ENCODE results near the gene CDH23.

The CDH23 gene

DNA sequence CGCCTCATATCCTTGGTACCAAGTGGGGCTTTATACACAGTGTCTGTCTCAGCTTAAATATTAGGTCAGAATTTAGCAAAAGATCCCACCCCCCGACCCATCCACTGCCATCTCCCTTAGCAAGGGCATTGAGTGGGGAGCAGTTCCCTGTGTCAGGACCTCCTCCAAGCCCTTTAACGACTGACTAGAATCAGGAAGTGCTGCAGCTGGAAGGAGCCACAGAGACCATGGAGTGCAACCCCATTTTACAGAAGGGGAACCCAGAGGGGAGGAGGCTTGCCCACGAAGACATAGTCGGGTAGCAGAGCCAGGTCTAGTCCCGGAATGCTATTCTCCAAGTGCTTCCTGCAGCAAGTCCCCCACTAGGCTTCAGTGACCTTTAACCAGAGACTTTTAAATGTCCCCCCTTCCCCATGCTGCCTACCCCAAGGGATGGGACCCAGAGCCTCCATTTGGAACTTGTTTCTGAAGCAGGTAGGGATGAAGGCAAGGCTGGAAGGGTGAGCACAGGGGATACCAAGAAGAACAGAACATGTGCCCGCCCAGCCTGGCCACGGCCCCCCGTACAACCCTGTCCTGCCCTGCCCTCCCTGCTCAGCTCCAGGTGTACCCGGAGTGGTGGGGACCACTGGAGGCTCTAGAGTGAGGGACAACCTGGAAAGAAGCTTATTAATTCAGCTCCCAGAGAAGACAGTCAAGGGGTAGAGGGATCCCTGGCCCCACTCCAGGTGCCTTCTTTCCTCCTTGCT lies 281.5 kb downstream of the CDH23 start:
- Histone ChIP-seq H3K9me3 (ENCODE audit: insufficient read depth, low read depth, low read length) (no peaks in the 10 kb centered on the region), H3K4me3 (ENCODE audit: low read length, poor library complexity, severe bottlenecking) (no peak overlapping the region), H3K9ac (ENCODE audit: low read depth, low read length, poor library complexity, severe bottlenecking) (no peak overlapping the region), H3K9me2 (replicated peaks; ENCODE audit: low read depth, low read length) (no peaks in the 10 kb centered on the region), H4K20me1 (ENCODE audit: insufficient read depth, low read length, poor library complexity, severe bottlenecking) (no peaks in the 10 kb centered on the region), H3K4me2 (ENCODE audit: low read depth, low read length, poor library complexity, severe bottlenecking) (no peak overlapping the region), H3K36me3 (ENCODE audit: insufficient read depth, low read length) (no peaks in the 10 kb centered on the region), H3K79me2 (ENCODE audit: insufficient read depth, low read length) (no peaks in the 10 kb centered on the region), H3K4me1 (ENCODE audit: insufficient read depth, low read length, poor library complexity, severe bottlenecking) (no peaks in the 10 kb centered on the region), H2AFZ (ENCODE audit: low read length) (no peak overlapping the region), H3K27me3 (ENCODE audit: insufficient read depth, low read length, poor library complexity, severe bottlenecking) (no peaks in the 10 kb centered on the region), H3F3A (ENCODE audit: low read depth) (no peaks in the 10 kb centered on the region)
- TF ChIP-seq EZH2phosphoT487 (IDR thresholded peaks at IDR 0.05; ENCODE audit: borderline replicate concordance): no peak
- TF ChIP-seq, protein P1, sequence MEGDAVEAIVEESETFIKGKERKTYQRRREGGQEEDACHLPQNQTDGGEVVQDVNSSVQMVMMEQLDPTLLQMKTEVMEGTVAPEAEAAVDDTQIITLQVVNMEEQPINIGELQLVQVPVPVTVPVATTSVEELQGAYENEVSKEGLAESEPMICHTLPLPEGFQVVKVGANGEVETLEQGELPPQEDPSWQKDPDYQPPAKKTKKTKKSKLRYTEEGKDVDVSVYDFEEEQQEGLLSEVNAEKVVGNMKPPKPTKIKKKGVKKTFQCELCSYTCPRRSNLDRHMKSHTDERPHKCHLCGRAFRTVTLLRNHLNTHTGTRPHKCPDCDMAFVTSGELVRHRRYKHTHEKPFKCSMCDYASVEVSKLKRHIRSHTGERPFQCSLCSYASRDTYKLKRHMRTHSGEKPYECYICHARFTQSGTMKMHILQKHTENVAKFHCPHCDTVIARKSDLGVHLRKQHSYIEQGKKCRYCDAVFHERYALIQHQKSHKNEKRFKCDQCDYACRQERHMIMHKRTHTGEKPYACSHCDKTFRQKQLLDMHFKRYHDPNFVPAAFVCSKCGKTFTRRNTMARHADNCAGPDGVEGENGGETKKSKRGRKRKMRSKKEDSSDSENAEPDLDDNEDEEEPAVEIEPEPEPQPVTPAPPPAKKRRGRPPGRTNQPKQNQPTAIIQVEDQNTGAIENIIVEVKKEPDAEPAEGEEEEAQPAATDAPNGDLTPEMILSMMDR (conservative IDR thresholded peaks at IDR 0.05; ENCODE audit: low read length): no peak

DNA sequence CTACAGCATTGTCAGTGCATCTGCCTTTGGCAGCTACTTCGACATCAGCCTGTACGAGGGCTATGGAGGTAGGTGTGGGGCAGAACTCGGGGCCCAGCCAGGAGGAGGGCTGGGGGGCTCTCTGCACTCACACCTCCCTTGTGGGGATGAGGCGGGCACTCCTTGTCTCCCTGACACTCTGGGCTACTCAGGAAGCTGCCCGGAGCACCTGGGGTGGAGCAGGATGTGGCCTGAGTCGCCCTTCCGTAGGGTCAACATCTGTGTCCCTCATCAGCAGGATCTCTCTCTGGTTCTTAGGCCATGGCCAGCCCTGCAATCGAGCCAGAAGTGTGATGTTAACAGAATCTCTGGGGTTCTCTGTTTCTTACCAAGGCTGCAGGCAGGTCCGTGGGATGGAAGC lies 282.7 kb downstream of the CDH23 start:
- no peaks in the 10 kb centered on the region for H3K36me3 ChIP-seq (ENCODE audit: insufficient read depth, low read length)
- no peaks in the 10 kb centered on the region for H4K20me1 ChIP-seq (ENCODE audit: insufficient read depth, low read length, poor library complexity, severe bottlenecking)
- H3K4me2 ChIP-seq (ENCODE audit: low read depth, low read length, poor library complexity, severe bottlenecking): no peak overlapping the region
- H3K9me2 ChIP-seq (replicated peaks; ENCODE audit: low read depth, low read length): no peaks in the 10 kb centered on the region
- no peaks in the 10 kb centered on the region for H3K79me2 ChIP-seq (ENCODE audit: insufficient read depth, low read length)
- no peak overlapping the region for H3K9ac ChIP-seq (ENCODE audit: low read depth, low read length, poor library complexity, severe bottlenecking)
- TF ChIP-seq, protein P1 (conservative IDR thresholded peaks at IDR 0.05; ENCODE audit: low read length): no peak
- TF ChIP-seq EZH2phosphoT487 (IDR thresholded peaks at IDR 0.05; ENCODE audit: borderline replicate concordance): no peak
- H3K4me1 ChIP-seq (ENCODE audit: insufficient read depth, low read length, poor library complexity, severe bottlenecking): no peaks in the 10 kb centered on the region
- no peaks in the 10 kb centered on the region for H3K27me3 ChIP-seq (ENCODE audit: insufficient read depth, low read length, poor library complexity, severe bottlenecking)
- no peaks in the 10 kb centered on the region for H3F3A ChIP-seq (ENCODE audit: low read depth)
- H3K9me3 ChIP-seq (ENCODE audit: insufficient read depth, low read depth, low read length): no peaks in the 10 kb centered on the region
- no peak overlapping the region for H3K4me3 ChIP-seq (ENCODE audit: low read length, poor library complexity, severe bottlenecking)
- H2AFZ ChIP-seq (ENCODE audit: low read length): no peak overlapping the region; the same call in 1 of the 2 replicates

DNA sequence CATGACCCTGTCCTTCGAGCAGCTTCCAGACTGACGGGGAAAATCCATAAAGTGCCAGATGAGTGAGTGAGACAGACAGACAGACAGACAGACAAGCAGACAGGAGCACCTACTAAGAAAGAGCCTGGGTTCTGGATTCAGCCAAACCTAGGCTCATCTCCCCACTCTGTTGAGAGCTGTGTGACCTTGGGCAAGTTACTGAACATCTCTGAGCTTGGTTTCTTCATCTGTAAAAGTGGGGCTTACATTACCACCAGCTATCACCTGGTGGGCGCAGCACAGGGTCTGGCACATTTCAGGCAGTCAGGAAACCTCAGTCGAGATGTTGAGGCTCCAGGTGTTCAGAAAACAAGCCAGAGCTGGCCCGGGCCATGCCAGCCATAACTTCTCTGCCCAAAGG lies 285.3 kb downstream of the CDH23 start:
- H3F3A ChIP-seq (ENCODE audit: low read depth): no peaks in the 10 kb centered on the region
- H3K4me2 ChIP-seq (ENCODE audit: low read depth, low read length, poor library complexity, severe bottlenecking): no peak overlapping the region
- H3K9me2 ChIP-seq (replicated peaks; ENCODE audit: low read depth, low read length): no peaks in the 10 kb centered on the region
- no peak overlapping the region for H3K9ac ChIP-seq (ENCODE audit: low read depth, low read length, poor library complexity, severe bottlenecking)
- no peaks in the 10 kb centered on the region for H4K20me1 ChIP-seq (ENCODE audit: insufficient read depth, low read length, poor library complexity, severe bottlenecking)
- no peak for TF ChIP-seq EZH2phosphoT487 (IDR thresholded peaks at IDR 0.05; ENCODE audit: borderline replicate concordance)
- TF ChIP-seq, protein P1 (conservative IDR thresholded peaks at IDR 0.05; ENCODE audit: low read length): no peak
- H3K79me2 ChIP-seq (ENCODE audit: insufficient read depth, low read length): no peaks in the 10 kb centered on the region
- H2AFZ ChIP-seq (ENCODE audit: low read length): no peak overlapping the region
- H3K4me3 ChIP-seq (ENCODE audit: low read length, poor library complexity, severe bottlenecking): no peak overlapping the region
- H3K36me3 ChIP-seq (ENCODE audit: insufficient read depth, low read length): no peaks in the 10 kb centered on the region
- H3K27me3 ChIP-seq (ENCODE audit: insufficient read depth, low read length, poor library complexity, severe bottlenecking): no peaks in the 10 kb centered on the region
- H3K4me1 ChIP-seq (ENCODE audit: insufficient read depth, low read length, poor library complexity, severe bottlenecking): peaks cover 5% of the 10 kb centered on the region
- no peaks in the 10 kb centered on the region for H3K9me3 ChIP-seq (ENCODE audit: insufficient read depth, low read depth, low read length)

Data from Loucy (cell line).